Brain microvascular endothelial cell (primary cell): ENCODE results near the gene DAPK1.

ENCODE experiments used
- DNase-seq: peaks from one replicate; pipeline ENCODE4 v3.0.0-alpha.2; 2020
- H3K27ac ChIP-seq: fragments of 250-450 bp; sonication (Bioruptor Pico); 2 replicates; pipeline ENCODE4 v1.5.1; 2020; ENCODE audit warnings: mild to moderate bottlenecking, moderate library complexity
- H3K27me3 ChIP-seq: fragments of 250-450 bp; sonication (Bioruptor Pico); replicated peaks from 2 replicates; pipeline ENCODE4 v1.5.1; 2020; ENCODE audit warnings: mild to moderate bottlenecking
- H3K36me3 ChIP-seq: fragments of 250-450 bp; sonication (Bioruptor Pico); replicated peaks from 2 replicates; pipeline ENCODE4 v1.5.1; 2020; ENCODE audit warnings: mild to moderate bottlenecking
- H3K4me3 ChIP-seq: 2 replicates; pipeline ENCODE4 v1.5.1; 2011; ENCODE audit warnings: low read depth, mild to moderate bottlenecking, control low read depth, low read length, moderate library complexity
- in situ Hi-C: cut with HindIII; loops from 2 replicates; pipeline ENCODE4 v1.10.0; 2017; ENCODE audit warnings: low sequenced_read_pairs, low pct_ligation_motif_present
- TF ChIP-seq, protein P1 (sequence below): IDR thresholded peaks from 2 replicates; pipeline ENCODE4 v1.5.1; 2011; ENCODE audit warnings: low read depth, mild to moderate bottlenecking, moderate library complexity, low read length, control low read depth, inconsistent platforms; ENCODE audit errors: missing control alignments

The DAPK1 gene

DNA sequence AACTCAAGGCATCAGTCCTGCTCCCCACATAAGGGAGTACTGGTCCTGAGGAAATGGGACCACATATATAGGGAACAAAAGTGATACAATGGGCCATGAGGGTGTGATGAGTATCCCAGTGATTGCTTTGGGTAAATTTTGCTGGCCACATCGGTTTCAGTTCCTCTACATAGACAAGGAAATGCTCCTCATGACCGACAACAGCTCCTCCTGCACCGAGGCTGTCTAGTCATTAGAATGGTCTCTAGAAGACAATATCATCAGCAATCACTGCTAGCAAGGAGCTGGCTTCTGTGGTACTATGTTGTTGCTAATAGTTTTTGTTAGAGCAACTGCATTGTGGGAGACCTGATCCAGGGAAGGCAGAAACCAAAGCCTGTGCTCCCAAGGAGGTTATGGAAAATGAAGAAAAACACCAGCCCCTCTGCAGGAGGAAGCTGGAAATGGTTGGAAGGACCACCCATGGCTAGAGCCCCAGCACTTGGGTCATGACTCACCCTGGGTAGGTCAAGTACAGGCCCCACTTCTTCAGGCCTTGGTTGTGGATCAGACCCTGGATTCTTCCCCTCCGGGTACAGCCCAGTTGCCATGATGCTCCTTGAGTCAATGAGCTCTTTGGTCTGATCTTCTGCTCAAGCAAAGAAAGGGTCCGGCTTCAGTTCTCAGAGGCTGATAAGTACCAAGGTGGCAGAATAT lies 224.9 kb downstream of the DAPK1 start:
- Histone ChIP-seq H3K36me3 (no peaks in the 10 kb centered on the region), H3K27me3 (no peaks in the 10 kb centered on the region), H3K27ac (no peak overlapping the region), H3K4me3 (no peak overlapping the region)
- DNase-seq: no peak
- TF ChIP-seq, protein P1, sequence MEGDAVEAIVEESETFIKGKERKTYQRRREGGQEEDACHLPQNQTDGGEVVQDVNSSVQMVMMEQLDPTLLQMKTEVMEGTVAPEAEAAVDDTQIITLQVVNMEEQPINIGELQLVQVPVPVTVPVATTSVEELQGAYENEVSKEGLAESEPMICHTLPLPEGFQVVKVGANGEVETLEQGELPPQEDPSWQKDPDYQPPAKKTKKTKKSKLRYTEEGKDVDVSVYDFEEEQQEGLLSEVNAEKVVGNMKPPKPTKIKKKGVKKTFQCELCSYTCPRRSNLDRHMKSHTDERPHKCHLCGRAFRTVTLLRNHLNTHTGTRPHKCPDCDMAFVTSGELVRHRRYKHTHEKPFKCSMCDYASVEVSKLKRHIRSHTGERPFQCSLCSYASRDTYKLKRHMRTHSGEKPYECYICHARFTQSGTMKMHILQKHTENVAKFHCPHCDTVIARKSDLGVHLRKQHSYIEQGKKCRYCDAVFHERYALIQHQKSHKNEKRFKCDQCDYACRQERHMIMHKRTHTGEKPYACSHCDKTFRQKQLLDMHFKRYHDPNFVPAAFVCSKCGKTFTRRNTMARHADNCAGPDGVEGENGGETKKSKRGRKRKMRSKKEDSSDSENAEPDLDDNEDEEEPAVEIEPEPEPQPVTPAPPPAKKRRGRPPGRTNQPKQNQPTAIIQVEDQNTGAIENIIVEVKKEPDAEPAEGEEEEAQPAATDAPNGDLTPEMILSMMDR: no peak
- in situ Hi-C loops: no loop called here

- DNase-seq: peak; percentile 20
- Histone ChIP-seq H3K27ac (peak overlapping the region; percentile 79), H3K36me3 (peaks cover 17% of the 10 kb centered on the region), H3K27me3 (no peaks in the 10 kb centered on the region), H3K4me3 (peak overlapping the region; percentile 88)
- in situ Hi-C loops: no loop called here
- TF ChIP-seq, protein P1: no peak
Measured at GRCh38 chr9:87725356-87725899, 227.8 kb downstream of the DAPK1 start.

DNA sequence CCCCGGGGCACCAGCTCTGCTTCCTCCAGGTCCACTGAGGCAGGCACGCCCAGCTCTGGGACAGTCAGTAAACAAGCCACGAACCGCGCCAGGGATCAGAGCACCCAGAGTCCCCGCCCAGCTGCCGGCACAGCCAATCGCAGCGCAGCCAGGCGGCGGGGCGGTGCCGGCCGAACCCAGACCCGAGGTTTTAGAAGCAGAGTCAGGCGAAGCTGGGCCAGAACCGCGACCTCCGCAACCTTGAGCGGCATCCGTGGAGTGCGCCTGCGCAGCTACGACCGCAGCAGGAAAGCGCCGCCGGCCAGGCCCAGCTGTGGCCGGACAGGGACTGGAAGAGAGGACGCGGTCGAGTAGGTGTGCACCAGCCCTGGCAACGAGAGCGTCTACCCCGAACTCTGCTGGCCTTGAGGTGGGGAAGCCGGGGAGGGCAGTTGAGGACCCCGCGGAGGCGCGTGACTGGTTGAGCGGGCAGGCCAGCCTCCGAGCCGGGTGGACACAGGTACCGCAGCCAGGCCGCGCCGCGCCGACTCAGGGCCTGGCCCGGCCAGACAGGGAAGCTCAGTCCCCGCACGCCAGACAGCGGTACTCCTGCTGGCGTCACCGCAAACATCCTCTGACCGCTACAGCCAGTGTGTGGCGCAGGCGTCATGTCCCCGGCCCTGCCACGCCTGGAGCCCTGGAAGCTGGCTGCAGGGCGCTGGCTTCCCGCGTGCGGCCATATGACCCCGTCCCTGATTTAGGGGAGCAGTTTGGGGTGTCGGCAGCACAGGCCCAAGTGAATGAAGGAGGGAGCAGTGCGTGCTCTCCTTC lies 228.4 kb downstream of the DAPK1 start, which contains the start of gene CTSL:
Gene CTSL (plus strand): TSS at position 220 of the 810 bp plus-strand sequence. CDS start 1,485 bp downstream, outside the sequence.
- H3K27ac ChIP-seq: peak within 1 kb of the TSS; percentile 79
- no peaks in the 10 kb centered on the region for H3K27me3 ChIP-seq
- TF ChIP-seq, protein P1: peak; percentile 25
- peak; percentile 72 for DNase-seq
- peak within 1 kb of the TSS; percentile 88 for H3K4me3 ChIP-seq
- peaks cover 19% of the 10 kb centered on the region for H3K36me3 ChIP-seq
- in situ Hi-C loops: no loop called here

DNA sequence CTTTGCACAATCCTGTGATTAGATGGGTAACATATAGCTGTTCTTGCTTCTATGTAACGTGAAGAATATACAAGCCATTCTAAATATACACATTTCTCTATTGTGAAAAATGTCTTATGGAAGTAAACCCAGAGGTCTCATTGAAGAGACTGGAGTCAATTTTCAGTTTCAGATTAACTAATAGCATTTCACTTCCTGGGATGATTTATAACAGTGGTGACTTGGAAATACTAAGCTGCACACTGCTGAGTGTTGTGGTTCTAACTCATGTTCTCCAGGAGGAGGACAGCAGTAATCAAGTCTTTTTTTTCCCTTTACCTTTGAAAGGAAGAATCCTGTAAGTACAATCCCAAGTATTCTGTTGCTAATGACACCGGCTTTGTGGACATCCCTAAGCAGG lies 231.6 kb downstream of the DAPK1 start:
- TF ChIP-seq, protein P1: no peak
- Histone ChIP-seq H3K27me3 (no peaks in the 10 kb centered on the region), H3K36me3 (peaks cover 19% of the 10 kb centered on the region), H3K4me3 (no peak overlapping the region), H3K27ac (no peak overlapping the region)
- in situ Hi-C loops: no loop called here
- DNase-seq: no peak

DNA sequence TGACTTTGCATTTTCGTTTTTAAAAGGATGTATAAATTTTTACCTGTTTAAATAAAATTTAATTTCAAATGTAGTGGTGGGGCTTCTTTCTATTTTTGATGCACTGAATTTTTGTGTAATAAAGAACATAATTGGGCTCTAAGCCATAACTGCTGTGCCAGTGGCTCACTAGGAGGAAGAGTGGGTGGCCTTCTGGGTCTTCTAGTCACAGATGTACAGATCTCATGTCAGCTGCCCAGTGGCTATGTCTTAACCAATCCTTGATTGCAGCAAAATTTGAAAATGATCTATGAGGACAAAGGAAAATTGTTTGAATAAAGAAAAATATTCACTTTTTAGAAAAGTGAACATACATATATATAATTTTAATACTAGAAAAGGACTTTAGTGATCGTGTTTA lies 233.7 kb downstream of the DAPK1 start:
- Histone ChIP-seq H3K4me3 (no peak overlapping the region), H3K36me3 (peaks cover 19% of the 10 kb centered on the region), H3K27me3 (no peaks in the 10 kb centered on the region), H3K27ac (no peak overlapping the region)
- no peak for DNase-seq
- in situ Hi-C loops: no loop called here
- TF ChIP-seq, protein P1: no peak
